SKM-1 treated with dmso at 0.1 percent for 144 hours (cell line): Measurements from ENCODE around the gene COMMD8.
"Not testable (repeated sequence)": the region's sequence is repeated elsewhere in the genome, so short reads cannot be mapped to it uniquely, and the experiment has no call there.

Source experiments
- DNase-seq: peaks from one replicate; lab custom pipeline; 2025; ENCODE audit not compliant: unreplicated experiment; lab: John Stamatoyannopoulos, UW

The COMMD8 gene

GRCh38 chr4:47463235-47463956 is at the start of gene COMMD8:
Gene COMMD8, minus strand, starts transcription at chr4:47463702. Its CDS starts 51 bp downstream, at chr4:47463651.
- DNase-seq, result peak; percentile 88

GRCh38 chr4:47510506-47511143 is 47.1 kb upstream of the COMMD8 start:
- peak; percentile 57 for DNase-seq

- no peak for DNase-seq
Measured at GRCh38 chr4:47505666-47506065, 42.2 kb upstream of the COMMD8 start.

- no peak for DNase-seq
Measured at GRCh38 chr4:47505147-47505546, 41.6 kb upstream of the COMMD8 start.

- no peak for DNase-seq
Measured at GRCh38 chr4:47500776-47501175, 37.3 kb upstream of the COMMD8 start.

- no peak for DNase-seq
Measured at GRCh38 chr4:47499700-47500099, 36.2 kb upstream of the COMMD8 start.

- no peak for DNase-seq
Measured at GRCh38 chr4:47498899-47499298, 35.4 kb upstream of the COMMD8 start.

- DNase-seq, result no peak
Measured at GRCh38 chr4:47494124-47494430, 30.6 kb upstream of the COMMD8 start.

GRCh38 chr4:47493238-47494123 is 30.0 kb upstream of the COMMD8 start:
- DNase-seq, result no peak

GRCh38 chr4:47490550-47490949 is 27.0 kb upstream of the COMMD8 start:
- DNase-seq, result peak; percentile 44

GRCh38 chr4:47488706-47489105 is 25.2 kb upstream of the COMMD8 start:
- no peak for DNase-seq

- DNase-seq, result not testable (repeated sequence)
Measured at GRCh38 chr4:47486727-47487126, 23.2 kb upstream of the COMMD8 start.

GRCh38 chr4:47486231-47486673 is 22.8 kb upstream of the COMMD8 start:
- no peak for DNase-seq

- no peak for DNase-seq
Measured at GRCh38 chr4:47485768-47486167, 22.3 kb upstream of the COMMD8 start.

- peak; percentile 85 for DNase-seq
Measured at GRCh38 chr4:47485047-47485692, 21.7 kb upstream of the COMMD8 start, which contains the start of gene ATP10D. Gene ATP10D, plus strand, starts transcription at chr4:47485275. Its CDS starts 27,266 bp downstream, at chr4:47512541.

GRCh38 chr4:47484168-47484567 is 20.7 kb upstream of the COMMD8 start:
- DNase-seq, result no peak

GRCh38 chr4:47483745-47484144 is 20.2 kb upstream of the COMMD8 start:
- no peak for DNase-seq

GRCh38 chr4:47482326-47482725 is 18.8 kb upstream of the COMMD8 start:
- no peak for DNase-seq

GRCh38 chr4:47478804-47479203 is 15.3 kb upstream of the COMMD8 start:
- no peak for DNase-seq

- DNase-seq, result no peak
Measured at GRCh38 chr4:47475411-47475810, 11.9 kb upstream of the COMMD8 start.

- no peak for DNase-seq
Measured at GRCh38 chr4:47474799-47475198, 11.3 kb upstream of the COMMD8 start.
